ENCODE measurements around the gene GOLGA7B.

Gene GOLGA7B

DNA sequence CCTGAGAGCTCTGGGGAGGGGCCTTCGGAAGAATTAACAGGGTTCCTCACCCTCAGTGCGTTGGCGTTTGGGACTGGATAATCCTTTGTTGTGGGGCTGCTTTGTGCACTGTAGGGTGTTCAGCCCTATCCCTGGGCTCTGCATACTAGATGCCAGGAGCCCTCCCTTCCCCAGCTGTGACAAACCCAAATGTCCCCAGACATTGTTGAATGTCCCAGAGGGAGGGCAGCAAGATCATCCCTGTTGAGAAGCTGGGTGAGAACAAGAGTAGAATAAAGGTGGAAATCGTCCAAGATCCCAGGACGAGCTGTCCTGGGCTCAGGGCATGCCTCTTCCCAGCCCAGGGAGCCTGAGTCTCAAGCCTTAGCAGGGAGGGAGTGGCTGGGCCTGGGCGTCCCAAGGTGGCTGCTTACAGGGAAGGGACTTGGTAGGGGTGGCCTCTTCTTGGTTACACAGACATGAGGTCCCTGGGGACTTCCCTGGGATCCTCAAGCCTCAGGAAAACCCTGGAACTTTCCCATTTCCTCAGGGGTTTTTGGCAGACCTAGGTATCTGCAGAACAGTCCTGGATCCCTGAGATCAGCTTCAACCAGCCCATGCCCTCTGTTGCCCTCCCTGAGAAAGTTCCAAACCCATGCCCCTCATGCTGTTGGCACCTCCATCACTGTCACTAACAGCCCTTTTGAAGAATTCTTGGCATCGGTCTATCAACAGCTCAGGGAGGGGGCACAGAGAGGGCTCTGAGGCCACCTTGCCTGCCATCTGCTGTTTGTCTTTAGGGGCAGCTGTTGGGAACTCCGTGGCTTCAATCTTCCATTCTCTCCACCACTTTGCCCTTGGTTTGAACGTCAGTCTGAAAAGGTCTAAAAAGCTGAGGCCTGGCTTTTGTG lies 53.7 kb downstream of the GOLGA7B start:
- TF ChIP-seq, protein P1, sequence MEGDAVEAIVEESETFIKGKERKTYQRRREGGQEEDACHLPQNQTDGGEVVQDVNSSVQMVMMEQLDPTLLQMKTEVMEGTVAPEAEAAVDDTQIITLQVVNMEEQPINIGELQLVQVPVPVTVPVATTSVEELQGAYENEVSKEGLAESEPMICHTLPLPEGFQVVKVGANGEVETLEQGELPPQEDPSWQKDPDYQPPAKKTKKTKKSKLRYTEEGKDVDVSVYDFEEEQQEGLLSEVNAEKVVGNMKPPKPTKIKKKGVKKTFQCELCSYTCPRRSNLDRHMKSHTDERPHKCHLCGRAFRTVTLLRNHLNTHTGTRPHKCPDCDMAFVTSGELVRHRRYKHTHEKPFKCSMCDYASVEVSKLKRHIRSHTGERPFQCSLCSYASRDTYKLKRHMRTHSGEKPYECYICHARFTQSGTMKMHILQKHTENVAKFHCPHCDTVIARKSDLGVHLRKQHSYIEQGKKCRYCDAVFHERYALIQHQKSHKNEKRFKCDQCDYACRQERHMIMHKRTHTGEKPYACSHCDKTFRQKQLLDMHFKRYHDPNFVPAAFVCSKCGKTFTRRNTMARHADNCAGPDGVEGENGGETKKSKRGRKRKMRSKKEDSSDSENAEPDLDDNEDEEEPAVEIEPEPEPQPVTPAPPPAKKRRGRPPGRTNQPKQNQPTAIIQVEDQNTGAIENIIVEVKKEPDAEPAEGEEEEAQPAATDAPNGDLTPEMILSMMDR (IDR thresholded peaks at IDR 0.05; ENCODE audit: unreplicated experiment in 3 of 3) = no peak
- Mint-ChIP-seq H3K27me3 (ENCODE audit: low read depth) (peaks cover 39% of the 10 kb centered on the region), H3K4me1 (no peaks in the 10 kb centered on the region), H3K4me3 (no peak overlapping the region), H3K27ac (no peak overlapping the region), H3K36me3 (ENCODE audit: low read depth) (no peaks in the 10 kb centered on the region), H3K9me3 (no peaks in the 10 kb centered on the region)

DNA sequence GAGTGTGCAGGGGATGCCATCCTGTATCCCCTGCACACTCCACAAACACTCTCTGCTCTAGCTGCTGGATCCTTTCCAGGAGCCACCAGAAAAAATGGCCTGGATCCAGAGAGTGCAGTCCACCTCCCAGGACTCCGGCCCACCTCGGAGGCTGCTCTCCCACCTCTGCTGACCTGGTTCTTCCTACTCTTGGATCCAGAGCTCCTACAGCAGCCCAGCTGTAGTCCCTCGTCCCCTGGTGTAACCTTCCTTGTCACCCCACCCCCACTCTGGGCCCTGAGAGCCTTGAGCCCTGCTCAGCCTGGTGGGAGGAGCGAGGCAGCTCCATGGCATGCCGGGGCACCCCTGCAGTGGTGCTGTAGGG lies 54.4 kb downstream of the GOLGA7B start:
- no peak overlapping the region for H3K4me3 Mint-ChIP-seq
- H3K36me3 Mint-ChIP-seq (ENCODE audit: low read depth) = no peaks in the 10 kb centered on the region
- TF ChIP-seq, protein P1 (IDR thresholded peaks at IDR 0.05; ENCODE audit: unreplicated experiment in 3 of 3) = no peak
- H3K4me1 Mint-ChIP-seq = no peaks in the 10 kb centered on the region
- no peaks in the 10 kb centered on the region for H3K9me3 Mint-ChIP-seq
- H3K27ac Mint-ChIP-seq = no peak overlapping the region
- peaks cover 45% of the 10 kb centered on the region for H3K27me3 Mint-ChIP-seq (ENCODE audit: low read depth)

DNA sequence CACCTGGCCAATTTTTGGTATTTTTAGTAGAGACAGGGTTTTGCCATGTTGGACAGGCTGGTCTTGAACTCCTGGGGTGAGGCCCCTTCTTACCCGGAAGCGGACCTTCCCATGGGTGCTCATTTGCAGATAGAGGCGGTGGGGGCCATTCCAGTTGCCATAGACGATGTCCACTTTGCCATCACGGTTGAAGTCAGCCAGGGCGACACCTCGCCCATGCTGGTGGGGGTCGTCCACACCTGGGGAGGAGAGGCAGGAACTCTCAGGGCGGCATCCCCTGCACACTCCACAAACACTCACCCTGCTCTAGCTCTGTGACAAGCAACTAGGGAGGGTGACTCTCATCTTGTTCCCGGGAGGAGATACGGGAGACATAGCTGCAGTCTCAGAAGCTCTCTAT lies 54.9 kb downstream of the GOLGA7B start:
- Mint-ChIP-seq H3K36me3 (ENCODE audit: low read depth) (no peaks in the 10 kb centered on the region), H3K27me3 (ENCODE audit: low read depth) (peaks cover 47% of the 10 kb centered on the region), H3K4me3 (no peak overlapping the region), H3K4me1 (no peaks in the 10 kb centered on the region), H3K27ac (no peak overlapping the region), H3K9me3 (no peaks in the 10 kb centered on the region)
- TF ChIP-seq, protein P1 (IDR thresholded peaks at IDR 0.05; ENCODE audit: unreplicated experiment in 3 of 3) = no peak

DNA sequence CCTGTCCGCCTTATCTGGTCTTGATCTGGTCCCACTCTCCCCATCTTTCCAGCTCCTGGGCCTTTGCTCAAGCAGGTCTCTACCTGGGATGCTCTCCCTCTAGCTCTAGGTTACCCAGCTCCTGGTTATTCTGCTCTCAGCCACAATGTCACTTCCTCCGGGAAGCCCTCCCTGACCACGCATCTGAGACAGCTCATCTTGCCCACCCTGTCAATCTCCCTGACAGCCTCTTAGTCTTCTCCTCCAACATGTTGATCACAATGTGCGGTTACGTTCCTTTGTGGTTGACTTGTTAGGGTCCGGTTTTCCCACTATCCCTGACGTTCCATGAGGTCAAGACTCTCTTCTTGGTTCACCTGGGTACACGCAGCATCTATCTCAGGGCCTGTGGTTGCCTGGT lies 55.6 kb downstream of the GOLGA7B start:
- Mint-ChIP-seq H3K27me3 (ENCODE audit: low read depth) (peaks cover 47% of the 10 kb centered on the region), H3K4me1 (no peaks in the 10 kb centered on the region), H3K27ac (no peak overlapping the region), H3K36me3 (ENCODE audit: low read depth) (no peaks in the 10 kb centered on the region), H3K9me3 (no peaks in the 10 kb centered on the region), H3K4me3 (no peak overlapping the region)
- TF ChIP-seq, protein P1 (IDR thresholded peaks at IDR 0.05; ENCODE audit: unreplicated experiment in 3 of 3) = no peak

DNA sequence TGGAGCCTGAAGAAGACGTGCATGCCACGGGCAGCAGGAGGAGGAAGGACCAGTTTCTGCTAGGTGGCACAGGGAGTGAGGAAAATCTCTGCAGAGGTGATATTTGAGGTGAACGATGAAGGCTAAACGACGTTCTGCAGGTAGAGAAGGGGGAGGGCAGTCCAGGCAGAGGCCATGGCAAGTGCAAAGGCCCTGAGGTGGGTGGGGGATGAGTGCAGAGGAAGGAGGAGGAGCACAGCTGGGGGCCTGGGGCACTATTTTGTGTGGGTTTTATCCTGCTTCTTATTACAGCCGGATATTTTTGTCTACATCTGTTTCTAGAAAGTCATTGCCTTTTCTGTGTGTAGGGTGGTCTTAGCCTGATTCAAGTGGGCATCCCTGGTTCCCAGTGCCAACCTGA lies 57.6 kb downstream of the GOLGA7B start:
- peaks cover 48% of the 10 kb centered on the region for H3K27me3 Mint-ChIP-seq (ENCODE audit: low read depth)
- no peaks in the 10 kb centered on the region for H3K4me1 Mint-ChIP-seq
- no peaks in the 10 kb centered on the region for H3K36me3 Mint-ChIP-seq (ENCODE audit: low read depth)
- no peak overlapping the region for H3K27ac Mint-ChIP-seq
- H3K9me3 Mint-ChIP-seq = no peaks in the 10 kb centered on the region
- TF ChIP-seq, protein P1 (IDR thresholded peaks at IDR 0.05; ENCODE audit: unreplicated experiment in 3 of 3) = no peak
- H3K4me3 Mint-ChIP-seq = no peak overlapping the region

DNA sequence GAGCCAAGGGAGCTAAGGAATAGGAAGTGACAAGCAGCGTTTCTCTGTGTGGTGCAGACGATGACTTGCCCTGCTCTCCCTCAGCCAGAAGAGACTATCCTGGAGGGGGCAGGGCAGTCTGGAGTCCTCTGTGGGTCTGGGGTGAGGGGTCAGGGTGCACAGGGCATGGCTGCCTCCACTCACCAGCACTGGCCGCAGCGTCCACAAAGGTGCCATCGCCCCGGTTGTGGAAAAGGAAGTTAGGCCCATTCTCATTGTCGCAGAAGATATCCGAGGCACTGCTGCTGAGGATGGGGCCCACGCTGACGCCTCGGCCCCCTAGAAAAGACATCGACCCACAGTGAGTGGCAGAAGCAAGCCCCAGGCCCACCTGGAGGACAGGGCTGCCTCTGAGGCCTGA lies 58.2 kb downstream of the GOLGA7B start:
- H3K4me1 Mint-ChIP-seq = no peaks in the 10 kb centered on the region
- H3K4me3 Mint-ChIP-seq = no peak overlapping the region
- no peaks in the 10 kb centered on the region for H3K36me3 Mint-ChIP-seq (ENCODE audit: low read depth)
- TF ChIP-seq, protein P1 (IDR thresholded peaks at IDR 0.05; ENCODE audit: unreplicated experiment in 3 of 3) = no peak
- no peaks in the 10 kb centered on the region for H3K9me3 Mint-ChIP-seq
- H3K27ac Mint-ChIP-seq = no peak overlapping the region
- H3K27me3 Mint-ChIP-seq (ENCODE audit: low read depth) = peaks cover 52% of the 10 kb centered on the region

Data from nephron (organoid).